ENCODE measurements around the gene TCF7L2.

Gene TCF7L2

GRCh38 chr10:113041841-113042750 is 92.0 kb downstream of the TCF7L2 start:
- no peak overlapping the region for H3K4me2 ChIP-seq (ENCODE audit: low read length)
- no peak for TF ChIP-seq EZH2phosphoT487 (IDR thresholded peaks at IDR 0.05; ENCODE audit: borderline replicate concordance, low read length)
- TF ChIP-seq, protein P1, sequence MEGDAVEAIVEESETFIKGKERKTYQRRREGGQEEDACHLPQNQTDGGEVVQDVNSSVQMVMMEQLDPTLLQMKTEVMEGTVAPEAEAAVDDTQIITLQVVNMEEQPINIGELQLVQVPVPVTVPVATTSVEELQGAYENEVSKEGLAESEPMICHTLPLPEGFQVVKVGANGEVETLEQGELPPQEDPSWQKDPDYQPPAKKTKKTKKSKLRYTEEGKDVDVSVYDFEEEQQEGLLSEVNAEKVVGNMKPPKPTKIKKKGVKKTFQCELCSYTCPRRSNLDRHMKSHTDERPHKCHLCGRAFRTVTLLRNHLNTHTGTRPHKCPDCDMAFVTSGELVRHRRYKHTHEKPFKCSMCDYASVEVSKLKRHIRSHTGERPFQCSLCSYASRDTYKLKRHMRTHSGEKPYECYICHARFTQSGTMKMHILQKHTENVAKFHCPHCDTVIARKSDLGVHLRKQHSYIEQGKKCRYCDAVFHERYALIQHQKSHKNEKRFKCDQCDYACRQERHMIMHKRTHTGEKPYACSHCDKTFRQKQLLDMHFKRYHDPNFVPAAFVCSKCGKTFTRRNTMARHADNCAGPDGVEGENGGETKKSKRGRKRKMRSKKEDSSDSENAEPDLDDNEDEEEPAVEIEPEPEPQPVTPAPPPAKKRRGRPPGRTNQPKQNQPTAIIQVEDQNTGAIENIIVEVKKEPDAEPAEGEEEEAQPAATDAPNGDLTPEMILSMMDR (IDR thresholded peaks at IDR 0.05; ENCODE audit: low read depth, low read length, poor library complexity, severe bottlenecking), result no peak
- H3K79me2 ChIP-seq (ENCODE audit: control insufficient read depth, low read length), result no peaks in the 10 kb centered on the region
- H4K20me1 ChIP-seq (ENCODE audit: control insufficient read depth, insufficient read depth, low read depth, low read length), result no peaks in the 10 kb centered on the region
- no peaks in the 10 kb centered on the region for H3K9me3 ChIP-seq (ENCODE audit: control insufficient read depth, insufficient read depth, low read length)
- no peaks in the 10 kb centered on the region for H3K9me2 ChIP-seq (replicated peaks; ENCODE audit: control insufficient read depth, low read length)
- no peak overlapping the region for H3K27ac ChIP-seq (ENCODE audit: low read depth, low read length)
- H3K27me3 ChIP-seq (ENCODE audit: control insufficient read depth, low read length), result no peaks in the 10 kb centered on the region
- no peak overlapping the region for H3K4me3 ChIP-seq (ENCODE audit: low read length)
- no peaks in the 10 kb centered on the region for H3K36me3 ChIP-seq (ENCODE audit: control insufficient read depth, low read length)
- H3F3A ChIP-seq (ENCODE audit: control insufficient read depth, insufficient read depth), result no peaks in the 10 kb centered on the region
- H3K4me1 ChIP-seq (ENCODE audit: control insufficient read depth, low read length), result no peaks in the 10 kb centered on the region

GRCh38 chr10:113042868-113043267 is 92.8 kb downstream of the TCF7L2 start:
- no peak overlapping the region for H3K4me2 ChIP-seq (ENCODE audit: low read length)
- H3K79me2 ChIP-seq (ENCODE audit: control insufficient read depth, low read length), result no peaks in the 10 kb centered on the region
- no peaks in the 10 kb centered on the region for H3K4me1 ChIP-seq (ENCODE audit: control insufficient read depth, low read length)
- no peaks in the 10 kb centered on the region for H3K9me2 ChIP-seq (replicated peaks; ENCODE audit: control insufficient read depth, low read length)
- no peaks in the 10 kb centered on the region for H3K27me3 ChIP-seq (ENCODE audit: control insufficient read depth, low read length)
- no peaks in the 10 kb centered on the region for H3K9me3 ChIP-seq (ENCODE audit: control insufficient read depth, insufficient read depth, low read length)
- H4K20me1 ChIP-seq (ENCODE audit: control insufficient read depth, insufficient read depth, low read depth, low read length), result no peaks in the 10 kb centered on the region
- TF ChIP-seq, protein P1 (IDR thresholded peaks at IDR 0.05; ENCODE audit: low read depth, low read length, poor library complexity, severe bottlenecking), result no peak
- TF ChIP-seq EZH2phosphoT487 (IDR thresholded peaks at IDR 0.05; ENCODE audit: borderline replicate concordance, low read length), result no peak
- H3K4me3 ChIP-seq (ENCODE audit: low read length), result no peak overlapping the region
- H3K36me3 ChIP-seq (ENCODE audit: control insufficient read depth, low read length), result no peaks in the 10 kb centered on the region
- no peaks in the 10 kb centered on the region for H3F3A ChIP-seq (ENCODE audit: control insufficient read depth, insufficient read depth)
- no peak overlapping the region for H3K27ac ChIP-seq (ENCODE audit: low read depth, low read length)

GRCh38 chr10:113044016-113044755 is 94.1 kb downstream of the TCF7L2 start:
- no peaks in the 10 kb centered on the region for H3F3A ChIP-seq (ENCODE audit: control insufficient read depth, insufficient read depth)
- H3K4me3 ChIP-seq (ENCODE audit: low read length), result no peak overlapping the region
- H3K27me3 ChIP-seq (ENCODE audit: control insufficient read depth, low read length), result no peaks in the 10 kb centered on the region
- H3K27ac ChIP-seq (ENCODE audit: low read depth, low read length), result no peak overlapping the region
- no peak overlapping the region for H3K4me2 ChIP-seq (ENCODE audit: low read length)
- no peaks in the 10 kb centered on the region for H3K4me1 ChIP-seq (ENCODE audit: control insufficient read depth, low read length)
- no peaks in the 10 kb centered on the region for H3K9me3 ChIP-seq (ENCODE audit: control insufficient read depth, insufficient read depth, low read length)
- no peaks in the 10 kb centered on the region for H3K79me2 ChIP-seq (ENCODE audit: control insufficient read depth, low read length)
- H3K36me3 ChIP-seq (ENCODE audit: control insufficient read depth, low read length), result no peaks in the 10 kb centered on the region
- no peaks in the 10 kb centered on the region for H4K20me1 ChIP-seq (ENCODE audit: control insufficient read depth, insufficient read depth, low read depth, low read length)
- TF ChIP-seq, protein P1 (IDR thresholded peaks at IDR 0.05; ENCODE audit: low read depth, low read length, poor library complexity, severe bottlenecking), result no peak
- no peak for TF ChIP-seq EZH2phosphoT487 (IDR thresholded peaks at IDR 0.05; ENCODE audit: borderline replicate concordance, low read length)
- no peaks in the 10 kb centered on the region for H3K9me2 ChIP-seq (replicated peaks; ENCODE audit: control insufficient read depth, low read length)

All from DOHH2 (cell line).